Measurements from ENCODE around the gene RSBN1L.
A peak's percentile ranks its signal among the peaks of the same experiment; 100 is the strongest.
"Not testable (repeated sequence)": the region's sequence is repeated elsewhere in the genome, so short reads cannot be mapped to it uniquely, and the experiment has no call there.

RSBN1L gene

DNA sequence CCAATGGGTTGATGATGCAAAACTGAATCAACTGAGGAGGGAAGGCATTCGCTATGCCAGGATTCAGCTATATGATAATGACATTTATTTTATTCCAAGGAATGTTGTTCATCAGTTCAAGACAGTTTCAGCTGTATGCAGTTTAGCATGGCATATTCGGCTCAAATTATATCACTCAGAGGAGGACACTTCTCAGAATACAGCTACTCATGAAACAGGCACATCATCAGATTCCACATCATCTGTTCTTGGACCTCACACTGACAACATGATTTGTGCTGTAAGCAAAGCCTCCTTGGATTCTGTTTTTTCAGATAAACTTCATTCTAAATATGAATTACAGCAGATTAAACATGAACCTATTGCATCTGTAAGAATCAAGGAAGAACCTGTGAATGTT is 82.3 kb downstream of the RSBN1L start:
- no peak for DNase-seq

DNA sequence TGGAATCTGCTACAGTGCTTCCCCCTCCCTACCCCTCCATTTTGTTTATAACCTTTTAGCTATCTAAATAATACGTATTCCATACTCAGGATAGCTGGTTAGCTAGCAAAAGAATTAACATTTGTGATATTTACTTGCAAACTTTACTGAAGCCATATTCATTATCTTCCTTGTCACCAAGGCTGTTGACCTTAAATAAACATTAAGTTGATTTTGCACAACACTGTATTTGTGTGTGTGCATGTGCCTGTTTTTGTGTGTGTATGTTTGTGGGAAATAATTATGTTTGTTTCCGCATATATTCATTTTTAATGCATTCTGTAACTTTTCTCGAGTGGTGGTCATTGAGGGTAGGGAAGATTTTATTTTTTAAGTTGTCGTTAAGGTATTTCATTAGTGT is 86.1 kb downstream of the RSBN1L start:
- DNase-seq = no peak

DNA sequence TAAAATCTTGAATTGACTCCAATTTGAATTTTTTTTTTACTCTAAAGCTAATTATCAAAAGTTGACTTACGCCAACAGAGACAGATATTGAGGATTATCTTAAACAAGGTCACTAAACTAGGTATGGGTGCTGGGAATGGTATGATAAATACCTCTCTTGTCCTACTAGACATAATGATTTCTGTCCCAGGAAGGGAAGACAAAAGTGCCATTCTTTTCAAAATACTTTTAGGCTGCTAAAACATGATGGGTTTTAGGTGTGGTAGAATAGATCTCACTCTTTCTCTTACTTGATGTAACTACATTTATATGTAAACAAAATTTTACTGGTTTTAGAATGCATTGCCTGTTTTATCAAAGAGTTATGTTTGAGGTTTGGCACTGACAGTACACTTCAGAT is 86.9 kb downstream of the RSBN1L start:
- DNase-seq = no peak

DNA sequence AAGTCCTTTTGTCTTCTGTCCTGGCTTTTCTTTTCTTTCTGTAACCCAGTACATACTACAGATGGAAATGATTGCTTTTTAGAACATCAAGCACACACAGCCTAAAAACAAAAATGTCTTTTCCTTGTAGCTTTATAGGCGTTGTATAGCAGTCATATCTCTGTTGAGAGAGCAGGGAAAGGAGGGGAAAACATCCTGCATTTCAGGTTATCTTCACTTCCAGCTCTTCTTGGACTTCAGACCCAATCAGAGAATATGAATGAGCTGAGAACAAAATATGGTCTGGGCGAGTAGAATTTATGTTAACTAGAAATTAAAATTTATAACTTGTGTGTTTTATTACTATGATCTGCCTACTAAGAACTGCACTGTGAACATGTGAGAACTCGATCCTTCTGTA is 87.3 kb downstream of the RSBN1L start:
- no peak for DNase-seq

DNA sequence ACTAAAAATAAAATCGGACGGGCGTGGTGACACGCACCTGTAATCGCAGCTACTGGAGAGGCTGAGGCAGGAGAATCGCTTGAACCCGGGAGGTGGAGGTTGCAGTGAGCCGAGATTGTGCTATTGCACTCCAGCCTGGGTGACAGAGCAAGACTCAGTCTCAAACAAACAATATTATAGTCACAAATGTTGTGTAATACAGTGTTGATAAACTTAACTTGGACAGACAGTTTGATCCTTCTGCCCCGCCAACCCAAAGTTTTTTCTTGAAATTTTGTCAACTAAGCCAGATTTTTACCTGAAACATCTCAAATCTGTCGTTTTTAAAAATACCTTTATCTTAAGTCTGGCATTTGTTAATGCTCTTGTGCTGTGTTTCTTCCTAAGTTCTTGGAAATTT is 88.2 kb downstream of the RSBN1L start:
- not testable (repeated sequence) for DNase-seq

- DNase-seq = no peak
Measured at GRCh38 chr7:77786018-77786417, 89.8 kb downstream of the RSBN1L start.

GRCh38 chr7:77786741-77787140 is 90.5 kb downstream of the RSBN1L start:
- no peak for DNase-seq

DNA sequence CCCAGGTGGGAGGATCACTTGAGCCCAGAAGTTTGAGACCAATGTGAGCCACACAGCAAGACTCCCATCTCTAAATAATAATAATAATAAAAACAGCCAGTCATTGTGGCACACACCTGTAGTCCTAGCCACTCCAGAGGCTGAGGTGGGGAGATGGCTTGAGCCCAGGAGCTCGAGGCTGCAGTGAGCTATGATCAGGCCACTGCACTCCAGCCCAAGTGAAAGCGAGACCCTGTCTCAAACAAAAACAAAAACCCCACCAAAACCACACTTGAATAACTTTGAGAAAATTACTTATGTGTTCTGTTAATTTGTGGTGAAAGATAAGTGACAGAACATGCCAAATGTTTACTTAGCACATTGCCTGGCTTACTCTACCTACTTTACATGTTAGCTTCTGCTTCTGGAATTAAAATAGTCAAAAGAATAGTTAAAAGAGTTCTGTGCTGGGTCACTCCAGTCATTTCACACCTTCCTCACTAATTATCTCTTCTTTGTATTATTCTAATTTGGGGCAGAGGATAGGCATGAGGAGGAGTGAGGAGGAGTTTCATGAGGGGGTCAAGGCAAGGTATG is 92.2 kb downstream of the RSBN1L start:
- no peak for DNase-seq

DNA sequence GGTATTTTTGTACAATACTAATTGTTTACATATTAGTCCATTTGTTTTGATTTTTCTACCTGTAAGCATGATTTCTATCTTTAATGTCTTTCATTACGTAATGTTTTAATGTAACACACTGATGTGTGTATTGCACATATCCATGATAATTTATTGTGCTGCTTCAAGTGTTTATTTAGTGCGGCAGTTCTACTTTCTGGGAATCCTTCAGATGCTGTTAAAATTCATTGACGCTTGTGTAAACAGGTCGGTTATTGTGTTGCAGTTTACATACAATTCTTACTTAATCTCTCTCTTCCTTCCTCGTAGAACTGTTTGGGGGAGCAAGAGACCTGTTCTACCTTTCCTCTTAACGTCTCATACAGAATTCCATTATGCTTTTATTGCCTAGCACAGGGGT is 95.1 kb downstream of the RSBN1L start:
- peak; percentile 94 for DNase-seq

- DNase-seq = no peak
Measured at GRCh38 chr7:77791956-77792355, 95.7 kb downstream of the RSBN1L start.

- DNase-seq = no peak
Measured at GRCh38 chr7:77794000-77794399, 97.7 kb downstream of the RSBN1L start.

DNA sequence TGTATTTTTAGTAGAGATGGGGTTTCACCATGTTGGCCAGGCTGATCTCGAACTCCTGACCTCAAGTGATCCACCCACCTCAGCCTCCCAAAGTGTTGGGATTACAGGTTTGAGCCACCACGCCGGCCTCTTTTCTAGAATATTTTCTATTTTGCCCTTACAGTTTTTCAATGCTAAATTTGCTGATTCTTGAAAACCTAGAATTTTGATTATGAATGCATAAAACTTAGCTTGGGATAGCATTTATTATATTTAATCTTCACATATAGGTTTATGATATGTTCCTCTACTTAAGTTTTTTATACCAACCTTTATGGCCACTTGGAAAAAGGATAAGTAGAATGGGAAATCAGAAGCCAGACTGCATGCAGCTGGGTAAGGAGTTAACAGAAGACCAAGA is 99.8 kb downstream of the RSBN1L start:
- no peak for DNase-seq

GRCh38 chr7:77796960-77797359 is 100.7 kb downstream of the RSBN1L start:
- DNase-seq = peak; percentile 38

- DNase-seq = no peak
Measured at GRCh38 chr7:77797734-77798393, 101.6 kb downstream of the RSBN1L start.

- DNase-seq = peak; percentile 100
Measured at GRCh38 chr7:77798394-77799077, 102.3 kb downstream of the RSBN1L start, which contains the start of the genes PHTF2 and TMEM60. Gene PHTF2 (plus strand): TSS chr7:77798773. Gene TMEM60 (minus strand): TSS chr7:77798434. CDS start chr7:77794373, 4,061 bp downstream.

- DNase-seq = peak; percentile 68
Measured at GRCh38 chr7:77799078-77799964, 103.1 kb downstream of the RSBN1L start.

GRCh38 chr7:77800158-77800557 is 103.9 kb downstream of the RSBN1L start:
- no peak for DNase-seq

DNA sequence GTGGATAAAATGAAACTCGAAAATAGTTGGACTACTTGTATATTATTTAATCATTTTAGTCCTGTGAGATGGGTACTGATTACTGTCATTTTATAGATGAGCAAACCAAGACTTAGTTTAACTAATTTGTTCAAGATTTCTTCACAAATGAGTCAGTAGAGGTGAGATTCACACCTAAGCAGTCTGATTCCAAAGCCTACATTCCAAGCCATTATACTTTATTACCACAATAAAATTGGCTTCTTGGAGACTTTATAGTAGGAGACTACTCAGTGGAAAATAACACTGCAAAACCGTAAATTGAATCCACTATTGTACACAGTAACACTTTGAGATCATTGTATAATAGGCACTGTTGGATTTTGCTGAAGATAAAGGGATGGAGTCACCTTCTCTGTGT is 104.5 kb downstream of the RSBN1L start:
- no peak for DNase-seq

- DNase-seq = no peak
Measured at GRCh38 chr7:77802557-77803405, 106.5 kb downstream of the RSBN1L start.

- DNase-seq = no peak
Measured at GRCh38 chr7:77806425-77806824, 110.2 kb downstream of the RSBN1L start.

DNA sequence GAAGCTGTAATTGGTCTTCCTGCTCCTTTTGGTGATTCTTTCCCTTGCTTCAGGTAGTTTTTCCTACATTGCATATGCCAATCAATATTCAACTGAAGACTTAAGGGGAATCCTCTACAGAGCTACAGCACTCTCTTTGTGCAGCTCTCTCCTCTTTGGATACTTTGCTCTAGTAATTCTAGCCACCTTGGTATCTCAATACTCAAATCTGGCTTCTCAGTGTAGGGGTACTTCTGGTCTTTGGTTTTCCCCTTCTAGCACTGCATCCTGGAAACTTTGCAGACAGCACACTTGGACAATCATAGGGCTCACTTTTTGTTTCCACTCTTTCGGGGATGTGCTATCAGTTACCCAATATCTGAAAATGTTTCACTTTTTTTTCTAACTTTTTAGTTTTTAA is 112.3 kb downstream of the RSBN1L start:
- no peak for DNase-seq

All from DMS53 (cell line).